ENCODE measurements around the gene ABCC6.

GRCh38 chr16:16161319-16161718, 62.0 kb downstream of the ABCC6 start:
- no peak for TF ChIP-seq POLR2A (IDR thresholded peaks at IDR 0.05)
- no peak for TF ChIP-seq EP300 (IDR thresholded peaks at IDR 0.05; ENCODE audit: low read depth)
